Measurements from ENCODE around the gene DDX47. TPM values are rescaled to one million over a fixed set of nuclear protein-coding genes. Genes with fewer than 3 reads are reported as not detected.
A peak's percentile ranks its signal among the peaks of the same experiment; 100 is the strongest.

Gene DDX47
- total and polyA plus RNA-seq, 9 of the 15 experiments (the other 6 are each of a cell fraction or from before 2014, with no cell fraction given), result 39.4 to 186 (median 64.4) TPM

DNA sequence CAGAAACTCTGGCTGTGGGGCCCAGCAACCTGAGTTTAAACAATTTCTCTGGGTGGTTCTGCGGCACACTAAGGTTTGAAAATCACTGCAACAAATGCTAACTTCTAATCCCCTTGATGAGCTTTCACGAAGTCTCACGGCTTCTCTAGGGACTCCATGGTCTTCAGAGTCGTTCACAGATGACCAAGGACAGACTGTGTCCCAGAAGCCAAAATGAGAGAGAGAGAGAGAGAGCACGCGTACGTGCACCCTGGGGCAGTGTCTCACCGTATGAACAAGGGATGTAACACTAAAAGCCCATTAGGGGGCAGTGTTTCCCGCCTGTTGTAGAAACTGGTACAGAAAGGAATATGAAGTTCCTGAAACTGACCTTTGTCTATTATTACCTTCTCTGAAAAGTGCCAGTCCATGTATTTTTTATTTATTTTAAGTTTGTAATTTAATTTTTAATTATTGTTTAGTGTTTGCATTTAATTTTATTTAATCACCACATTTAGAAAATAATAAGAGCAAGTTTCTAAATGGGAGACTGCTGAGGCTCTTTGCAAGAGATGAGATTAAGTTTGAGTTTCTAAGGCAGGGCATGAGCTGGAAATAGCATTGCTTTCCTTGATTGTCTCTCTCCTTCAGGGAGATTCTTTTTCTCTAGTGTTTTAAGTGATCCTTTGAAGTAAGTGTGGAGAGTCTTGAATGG is 24.3 kb upstream of the DDX47 start:
- intact Hi-C loops (cut with micrococcal nuclease), result loop anchor here (1.0 to 5.0 kb wide), 5 partner anchors 24 to 423 kb away; partner anchors contain the start of gene DDX47
- no peaks in the 10 kb centered on the region for H3K36me3 ChIP-seq (ENCODE audit: control insufficient read depth, insufficient read depth, low read length)
- in situ Hi-C loops (cut with MboI), result no loop called here
- H3K4me1 ChIP-seq (replicated peaks in 1 of 2; ENCODE audit: control insufficient read depth in 2 of 2, insufficient read depth in 2 of 2, low read length in 2 of 2), result peaks cover 16 to 42% of the 10 kb centered on the region in 2 experiments
- peaks cover 17% of the 10 kb centered on the region; the same call in 2 of the 3 replicates for H3K79me2 ChIP-seq (ENCODE audit: control insufficient read depth, insufficient read depth, low read length)
- no peak overlapping the region for H3K27ac ChIP-seq (ENCODE audit: extremely low read depth, low read depth, low read length)
- no peak overlapping the region for H3K4me3 ChIP-seq
- H3K9me1 ChIP-seq (ENCODE audit: control insufficient read depth, insufficient read depth, low read length), result no peaks in the 10 kb centered on the region
- H3K9me3 ChIP-seq (replicated peaks; ENCODE audit: control insufficient read depth, insufficient read depth, low read depth, low read length), result no peaks in the 10 kb centered on the region
- DNase-seq (ENCODE audit: extremely low read depth in 1 of 4, low spot score in 3 of 4), result peak; percentile 48 to 86 (median 52)
- no peaks in the 10 kb centered on the region for H4K20me1 ChIP-seq (replicated peaks; ENCODE audit: control insufficient read depth, insufficient read depth, low read length)
- H2AFZ ChIP-seq (ENCODE audit: low read depth, low read length), result peak overlapping the region; percentile 75
- ChIA-PET POLR2A (interaction anchor here (0.6 to 1.4 kb wide), 5 partner anchors 14 to 297 kb away, joined by 3 to 4 read pairs (median 3); no protein-coding TSS in a partner anchor), CTCF (ENCODE audit: low intra/inter-chr PET ratio) (no interaction called here)
- BruUV-seq (replicated peaks), result no TSS peak
- 12% methylated on average over 9 of the region's 9 CpGs for WGBS (ENCODE audit: insufficient coverage, low coverage, missing lambda C conversion rate)
- no peak overlapping the region for H3K9ac ChIP-seq (ENCODE audit: insufficient read depth in 1 of 2, low read depth in 2 of 2, low read length in 2 of 2)
- no peaks in the 10 kb centered on the region for H3K27me3 ChIP-seq (ENCODE audit: control insufficient read depth in 2 of 2, insufficient read depth in 2 of 2, low read length in 2 of 2)
- peak overlapping the region; percentile 9; the same call in 1 of the 2 replicates for H3K4me2 ChIP-seq (ENCODE audit: insufficient read depth, low read length)
- FAIRE-seq, result peak; percentile 81
- peak; percentile 76 for ATAC-seq
- TF ChIP-seq, protein P1, sequence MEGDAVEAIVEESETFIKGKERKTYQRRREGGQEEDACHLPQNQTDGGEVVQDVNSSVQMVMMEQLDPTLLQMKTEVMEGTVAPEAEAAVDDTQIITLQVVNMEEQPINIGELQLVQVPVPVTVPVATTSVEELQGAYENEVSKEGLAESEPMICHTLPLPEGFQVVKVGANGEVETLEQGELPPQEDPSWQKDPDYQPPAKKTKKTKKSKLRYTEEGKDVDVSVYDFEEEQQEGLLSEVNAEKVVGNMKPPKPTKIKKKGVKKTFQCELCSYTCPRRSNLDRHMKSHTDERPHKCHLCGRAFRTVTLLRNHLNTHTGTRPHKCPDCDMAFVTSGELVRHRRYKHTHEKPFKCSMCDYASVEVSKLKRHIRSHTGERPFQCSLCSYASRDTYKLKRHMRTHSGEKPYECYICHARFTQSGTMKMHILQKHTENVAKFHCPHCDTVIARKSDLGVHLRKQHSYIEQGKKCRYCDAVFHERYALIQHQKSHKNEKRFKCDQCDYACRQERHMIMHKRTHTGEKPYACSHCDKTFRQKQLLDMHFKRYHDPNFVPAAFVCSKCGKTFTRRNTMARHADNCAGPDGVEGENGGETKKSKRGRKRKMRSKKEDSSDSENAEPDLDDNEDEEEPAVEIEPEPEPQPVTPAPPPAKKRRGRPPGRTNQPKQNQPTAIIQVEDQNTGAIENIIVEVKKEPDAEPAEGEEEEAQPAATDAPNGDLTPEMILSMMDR (IDR thresholded peaks at IDR 0.05 in 2 of 3, conservative IDR thresholded peaks at IDR 0.05 in 1 of 3; ENCODE audit: insufficient read depth in 2 of 3, low read depth in 1 of 3, low read length in 3 of 3), result peak; percentile 68 to 83 (median 71)
- TF ChIP-seq JUND (IDR thresholded peaks at IDR 0.05; ENCODE audit: borderline replicate concordance, low read depth, low read length), result peak; percentile 27; the same call in 1 of the 2 replicates
- TF ChIP-seq JUND (tag; IDR thresholded peaks at IDR 0.05; ENCODE audit: borderline replicate concordance, low read depth, low read length), result no peak; the same call in 2 of the 3 replicates
- TF ChIP-seq REST (IDR thresholded peaks at IDR 0.05; ENCODE audit: borderline replicate concordance), result peak; percentile 53; the same call in 1 of the 2 replicates
- TF ChIP-seq REST (CRISPR knock-in tag; IDR thresholded peaks at IDR 0.05; ENCODE audit: low read depth), result no peak
- TF ChIP-seq NEUROD1 (IDR thresholded peaks at IDR 0.05; ENCODE audit: borderline replicate concordance, low read depth, low read length, partially characterized antibody), result no peak
- TF ChIP-seq DEAF1 (CRISPR knock-in tag; IDR thresholded peaks at IDR 0.05), result peak; percentile 47; the same call in 1 of the 2 replicates
- peak; percentile 45 for TF ChIP-seq CXXC5 (CRISPR knock-in tag; IDR thresholded peaks at IDR 0.05)
- TF ChIP-seq KDM1A (IDR thresholded peaks at IDR 0.05), result peak in 1 of 2 experiments; percentile 37; a peak in 1 of 4 replicates
